Activated naive CD4-positive, alpha-beta T cell treated with Interleukin-2 at 50 U/mL for 16 hours (primary cell): ENCODE data around the gene SLX4IP.
A peak's percentile ranks its signal among the peaks of the same experiment; 100 is the strongest.
"Not testable (repeated sequence)": the region's sequence is repeated elsewhere in the genome, so short reads cannot be mapped to it uniquely, and the experiment has no call there.

Experiments
- DNase-seq: peaks from one replicate; pipeline ENCODE4 v3.0.0-alpha.2; 2020

SLX4IP gene

DNA sequence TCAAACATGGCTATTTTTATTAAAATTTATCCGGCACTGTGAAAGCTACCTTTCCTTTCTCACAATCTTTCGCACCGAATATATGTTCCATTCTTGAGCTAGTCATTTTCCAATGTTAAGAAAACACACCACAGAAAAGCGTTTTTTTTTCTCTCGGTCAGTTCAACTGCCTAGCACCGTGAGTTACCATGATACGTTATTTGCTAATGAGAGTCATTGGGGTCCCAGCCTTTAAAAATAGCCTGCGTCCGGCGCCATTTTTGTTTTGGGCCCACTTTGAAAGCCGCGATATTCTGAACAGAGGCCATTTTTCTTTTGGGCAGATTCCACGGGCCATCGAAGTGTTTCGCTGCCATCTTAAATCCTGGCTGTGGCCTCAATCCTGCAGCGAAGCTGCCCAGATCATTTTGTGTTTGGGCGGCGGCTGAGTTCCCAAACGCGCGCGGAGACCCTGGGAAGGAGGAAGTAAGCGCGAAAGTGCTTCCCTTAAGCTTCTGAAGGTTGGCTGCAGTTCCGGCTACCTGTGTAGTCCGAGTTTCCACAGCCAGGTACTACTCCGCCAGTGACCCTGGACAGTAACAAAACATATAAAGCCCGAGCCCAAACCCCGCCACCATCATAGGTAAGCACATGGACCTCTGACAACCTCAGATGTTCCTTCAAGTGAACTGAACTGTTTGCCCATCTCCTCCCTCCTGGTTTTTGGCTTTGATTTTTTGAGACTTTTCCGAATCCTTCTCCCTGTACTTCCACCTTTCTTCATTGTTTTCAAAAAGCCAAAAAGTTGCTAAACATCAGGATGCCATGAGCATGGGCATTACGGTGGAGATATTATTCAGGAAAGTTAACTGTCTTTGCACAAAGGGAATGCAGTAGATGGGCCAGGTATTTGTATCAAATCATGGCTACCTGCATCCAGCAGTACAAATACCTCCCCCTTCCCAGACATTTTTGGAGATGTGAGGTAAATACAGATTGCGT lies at the start of gene SLX4IP:
TSS of gene SLX4IP (plus strand) at position 474 of the 981 bp plus-strand sequence. CDS start 22,900 bp downstream, outside the sequence.
- peak; percentile 85 for DNase-seq

DNA sequence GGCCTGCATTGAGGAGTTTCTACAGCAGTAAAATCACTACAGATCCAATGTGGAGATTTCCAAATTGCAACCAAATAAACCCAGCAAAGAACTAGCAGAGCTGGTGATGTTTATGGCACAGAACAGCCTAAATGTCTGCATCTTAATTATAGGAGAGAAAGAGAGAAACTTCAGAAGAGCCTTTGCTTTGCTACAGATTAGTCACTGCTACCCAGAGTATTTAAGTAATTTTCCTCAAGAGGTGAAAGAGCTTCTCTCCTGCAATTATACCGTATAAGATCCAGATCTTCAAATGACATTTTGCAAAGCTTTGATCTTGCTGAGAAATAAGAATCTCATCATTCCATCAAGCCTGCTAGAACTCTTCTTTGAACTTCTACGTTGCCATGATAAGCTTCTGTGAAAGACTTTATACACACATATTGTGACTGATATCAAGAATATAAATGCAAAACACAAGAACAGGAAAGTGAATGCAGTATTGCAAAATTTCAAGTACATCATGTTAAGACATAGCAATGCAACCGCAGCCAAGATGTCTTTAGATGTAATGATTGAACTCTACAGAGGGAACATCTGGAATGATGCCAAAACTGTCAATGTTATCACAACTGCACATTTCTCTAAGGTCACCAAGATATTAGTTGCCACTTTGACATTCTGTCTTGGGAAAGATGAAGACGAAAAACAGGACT lies 49.1 kb upstream of the SLX4IP start:
- no peak for DNase-seq

DNA sequence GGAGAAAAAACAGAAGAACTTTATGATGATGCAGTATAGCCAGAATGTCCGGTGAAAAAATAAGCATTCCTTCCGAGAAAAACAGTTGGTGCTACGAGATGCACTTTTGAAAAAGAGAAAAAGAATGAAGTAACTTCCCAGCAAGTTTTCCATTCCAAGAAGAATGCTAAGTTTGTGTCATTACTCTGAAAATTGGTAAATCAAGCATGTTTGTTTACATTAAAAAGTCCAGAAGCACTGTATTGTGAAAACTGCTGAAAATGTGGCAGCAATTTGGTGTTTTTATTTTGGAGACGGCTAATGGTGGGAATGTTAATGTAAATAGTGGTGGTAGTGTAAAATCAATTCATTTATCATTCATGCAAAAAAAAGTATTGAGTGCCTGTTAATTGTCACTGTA lies 47.4 kb upstream of the SLX4IP start:
- no peak for DNase-seq

DNA sequence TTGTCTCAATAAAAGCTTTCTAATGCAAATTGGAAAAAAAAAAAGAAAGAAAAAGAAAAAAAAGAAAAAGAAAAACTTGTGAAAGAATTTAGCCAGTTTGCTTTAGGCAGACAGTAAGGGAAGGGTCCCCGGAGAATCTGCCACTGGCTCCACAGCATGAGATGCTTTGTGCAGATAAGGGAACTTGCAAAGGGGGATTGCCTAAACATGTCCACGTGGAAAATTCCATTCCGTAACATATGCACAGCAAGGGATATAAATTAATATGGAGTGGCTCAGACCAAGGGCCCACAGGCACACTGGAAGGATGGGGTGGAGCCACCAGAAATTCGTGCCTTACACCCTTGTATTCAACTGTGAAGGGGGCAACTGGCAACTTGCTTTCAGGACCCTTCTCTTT lies 46.5 kb upstream of the SLX4IP start:
- no peak for DNase-seq

DNA sequence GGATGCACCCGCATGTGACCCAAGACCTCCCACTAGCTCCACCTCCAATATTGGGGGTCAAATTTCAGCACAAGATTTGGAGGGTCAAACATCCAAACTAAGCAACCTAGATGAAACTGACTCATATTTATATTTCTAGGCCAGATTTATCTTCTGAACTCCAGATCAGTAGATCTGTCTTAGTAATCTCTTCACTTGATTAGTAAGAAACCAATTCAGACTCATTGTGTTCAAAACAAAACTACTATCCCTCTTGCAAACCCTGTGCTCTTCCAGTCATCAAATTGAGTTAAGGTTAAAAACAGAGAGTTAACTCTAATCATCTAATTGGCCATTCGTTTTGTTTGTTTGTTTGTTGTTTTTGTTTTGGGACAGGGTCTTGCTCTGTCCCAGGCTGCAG lies 44.4 kb upstream of the SLX4IP start:
- DNase-seq = no peak

DNA sequence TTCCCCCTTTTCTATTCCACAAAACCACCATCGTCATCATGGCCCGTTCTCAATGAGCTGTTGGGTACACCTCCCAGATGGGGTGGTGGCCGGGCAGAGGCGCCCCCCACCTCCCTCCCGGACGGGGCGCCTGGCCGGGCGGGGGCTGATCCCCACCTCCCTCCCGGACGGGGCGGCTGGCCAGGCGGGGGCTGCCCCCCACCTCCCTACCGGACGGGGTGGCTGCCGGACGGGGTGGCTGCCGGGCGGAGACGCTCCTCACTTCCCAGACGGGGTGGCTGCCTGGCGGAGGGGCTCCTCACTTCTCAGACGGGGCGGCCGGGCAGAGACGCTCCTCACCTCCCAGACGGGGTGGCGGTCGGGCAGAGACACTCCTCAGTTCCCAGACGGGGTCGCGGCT lies 40.4 kb upstream of the SLX4IP start:
- not testable (repeated sequence) for DNase-seq

DNA sequence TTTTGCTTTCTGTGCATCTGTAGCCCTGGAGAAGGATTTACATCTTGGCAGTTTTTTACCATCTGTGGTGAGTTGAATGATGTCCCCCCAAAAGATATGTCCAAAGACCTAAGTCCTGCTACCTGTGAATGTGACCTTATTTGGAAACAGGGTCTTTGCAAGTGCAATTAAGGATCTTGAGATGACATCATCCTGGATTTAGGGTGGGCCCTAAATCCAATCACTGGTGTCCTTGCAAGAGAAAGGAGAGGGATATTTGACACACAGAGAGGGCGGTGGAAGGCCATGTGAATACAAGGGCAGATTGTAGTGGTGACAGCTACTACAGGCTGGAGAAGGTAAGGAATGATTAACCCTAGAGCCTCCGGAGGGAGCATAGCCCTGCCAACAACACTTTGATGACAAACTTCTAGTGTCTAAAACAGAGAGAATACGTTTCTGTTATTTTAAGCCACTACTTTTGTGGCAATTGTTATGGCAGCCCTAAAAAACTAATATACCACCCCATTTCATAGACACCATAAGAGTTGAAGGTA lies 36.2 kb upstream of the SLX4IP start:
- DNase-seq = no peak

DNA sequence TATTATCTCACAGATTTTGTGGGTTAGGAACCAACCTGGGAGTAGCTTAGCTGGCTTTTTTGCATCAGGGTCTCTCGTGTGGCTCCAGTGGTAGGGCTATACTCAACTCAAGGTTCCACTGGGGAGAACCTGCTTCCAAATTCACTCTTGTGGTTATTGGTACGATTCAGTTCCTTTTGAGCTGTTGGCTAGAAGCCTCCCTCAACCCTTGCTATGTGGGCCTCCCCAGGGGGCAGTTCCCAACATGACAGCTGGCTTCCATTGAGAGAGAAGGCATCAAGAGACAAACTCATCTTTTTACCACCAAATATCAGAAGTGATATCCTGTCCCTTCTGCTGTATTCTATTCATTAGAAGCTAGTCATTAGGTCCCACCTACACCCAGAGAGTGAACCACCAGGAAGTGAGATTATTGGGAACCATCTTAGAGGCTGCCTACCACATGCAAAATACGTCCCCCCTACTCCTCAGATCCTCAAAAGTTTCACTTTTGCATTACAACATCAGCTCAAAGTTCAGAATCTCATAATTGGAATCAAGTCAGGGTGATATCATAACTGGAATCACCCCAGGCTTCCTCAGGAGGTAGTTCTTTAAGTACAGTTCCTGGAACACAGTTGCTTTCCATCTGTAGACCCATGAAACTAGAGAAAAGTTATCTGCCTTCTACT lies 32.0 kb upstream of the SLX4IP start:
- no peak for DNase-seq

DNA sequence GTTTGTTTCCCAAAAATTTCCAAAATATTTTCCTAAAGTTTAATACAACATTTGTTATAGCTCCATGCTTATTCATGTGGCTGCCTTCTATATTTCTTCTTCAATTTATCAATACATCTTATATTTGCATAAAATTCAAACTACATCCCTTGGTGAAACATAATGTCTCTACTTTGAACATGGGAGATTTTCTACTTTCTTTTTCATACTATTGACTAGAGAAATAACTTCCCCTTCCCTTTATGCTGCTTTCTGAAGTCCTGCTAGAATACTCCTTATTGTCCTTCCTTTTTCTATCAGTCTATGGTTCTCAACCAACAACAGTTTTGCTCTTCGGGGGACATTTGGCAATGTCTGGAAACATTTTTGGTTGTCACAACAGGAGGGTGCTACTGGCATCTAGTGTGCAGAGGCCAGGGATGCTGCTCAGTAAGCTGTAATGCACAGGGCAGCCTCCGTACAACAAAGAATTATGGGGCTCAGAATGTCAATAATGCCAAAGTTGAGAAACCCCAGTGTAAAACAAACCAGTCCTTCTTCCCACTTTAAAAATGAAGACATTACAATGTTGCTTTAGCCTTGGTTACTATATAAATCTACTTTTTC lies 31.0 kb upstream of the SLX4IP start:
- no peak for DNase-seq

DNA sequence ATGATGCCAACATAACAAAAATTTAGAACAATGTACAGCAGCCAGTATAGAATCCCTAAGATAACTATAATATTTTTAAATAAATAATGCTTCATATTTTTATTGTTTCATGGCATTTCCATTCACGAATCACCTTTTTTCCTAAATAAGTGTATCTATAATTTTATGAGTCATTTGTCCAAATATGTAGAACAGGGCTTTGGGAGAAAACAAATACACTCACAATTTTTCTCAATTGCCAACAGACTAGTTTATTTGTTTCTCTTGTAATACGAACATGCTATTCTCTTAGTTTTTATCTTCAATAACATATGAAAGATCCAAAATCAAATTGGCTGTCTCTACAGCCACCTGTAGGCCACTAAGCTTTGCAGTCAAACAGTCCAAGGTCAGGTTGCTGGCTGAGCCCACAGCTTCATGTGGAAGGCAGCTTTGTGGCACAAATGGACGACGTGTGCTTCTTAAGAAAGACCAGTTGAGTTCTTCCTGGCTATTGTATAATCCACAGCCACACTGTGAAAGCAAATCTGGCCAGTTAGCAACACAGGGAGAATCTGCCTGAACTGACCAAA lies 30.1 kb upstream of the SLX4IP start:
- DNase-seq = no peak

DNA sequence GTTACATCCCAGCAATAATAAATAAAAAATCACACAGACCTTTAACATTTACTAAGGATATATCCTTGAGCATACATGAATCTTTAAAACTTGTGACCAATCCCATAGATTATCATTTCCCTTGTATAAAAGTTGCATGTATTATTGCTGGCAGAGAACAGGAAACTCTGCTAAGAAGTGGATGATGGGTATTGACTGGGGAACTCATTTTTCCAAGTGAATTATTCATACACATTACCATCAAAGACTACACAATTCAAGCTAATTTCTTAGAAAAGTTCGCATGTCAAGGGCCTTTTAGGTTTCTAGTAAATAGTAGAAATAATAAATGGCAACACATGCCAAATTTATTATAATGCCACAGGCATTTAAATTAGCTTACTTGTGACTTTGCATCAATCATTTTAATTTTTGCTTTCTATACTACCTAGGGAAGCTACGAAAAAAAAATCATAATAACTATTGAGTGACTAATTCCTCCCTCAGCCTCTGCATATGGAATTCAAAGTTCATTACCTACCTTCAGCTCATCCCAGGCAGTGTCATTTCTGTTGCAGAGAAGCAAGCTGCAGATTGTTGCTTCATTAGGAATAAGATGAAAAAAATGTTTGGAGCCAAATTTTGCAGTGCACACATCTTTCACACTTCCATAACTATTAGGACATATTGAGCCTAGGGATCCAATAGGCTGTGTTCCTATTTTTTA lies 26.8 kb upstream of the SLX4IP start:
- no peak for DNase-seq

DNA sequence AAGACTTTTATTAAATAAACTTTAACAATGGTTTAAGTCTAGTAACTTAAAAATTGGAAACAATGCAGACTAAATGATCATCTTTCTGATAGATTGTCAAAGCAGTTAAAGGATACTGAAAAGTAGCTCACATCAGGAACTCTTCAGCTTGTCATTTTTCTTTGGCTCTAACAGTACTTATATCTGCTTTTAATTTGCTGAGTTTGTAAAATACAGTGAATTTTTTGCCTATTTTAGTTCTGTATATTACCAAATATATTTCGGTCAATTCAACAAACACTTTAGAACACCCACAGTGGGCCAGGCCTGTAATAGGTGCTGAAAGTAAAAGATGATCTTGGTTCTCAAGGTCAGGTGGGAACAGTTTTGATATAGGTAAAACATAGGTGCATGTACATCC lies 23.4 kb upstream of the SLX4IP start:
- DNase-seq = no peak

DNA sequence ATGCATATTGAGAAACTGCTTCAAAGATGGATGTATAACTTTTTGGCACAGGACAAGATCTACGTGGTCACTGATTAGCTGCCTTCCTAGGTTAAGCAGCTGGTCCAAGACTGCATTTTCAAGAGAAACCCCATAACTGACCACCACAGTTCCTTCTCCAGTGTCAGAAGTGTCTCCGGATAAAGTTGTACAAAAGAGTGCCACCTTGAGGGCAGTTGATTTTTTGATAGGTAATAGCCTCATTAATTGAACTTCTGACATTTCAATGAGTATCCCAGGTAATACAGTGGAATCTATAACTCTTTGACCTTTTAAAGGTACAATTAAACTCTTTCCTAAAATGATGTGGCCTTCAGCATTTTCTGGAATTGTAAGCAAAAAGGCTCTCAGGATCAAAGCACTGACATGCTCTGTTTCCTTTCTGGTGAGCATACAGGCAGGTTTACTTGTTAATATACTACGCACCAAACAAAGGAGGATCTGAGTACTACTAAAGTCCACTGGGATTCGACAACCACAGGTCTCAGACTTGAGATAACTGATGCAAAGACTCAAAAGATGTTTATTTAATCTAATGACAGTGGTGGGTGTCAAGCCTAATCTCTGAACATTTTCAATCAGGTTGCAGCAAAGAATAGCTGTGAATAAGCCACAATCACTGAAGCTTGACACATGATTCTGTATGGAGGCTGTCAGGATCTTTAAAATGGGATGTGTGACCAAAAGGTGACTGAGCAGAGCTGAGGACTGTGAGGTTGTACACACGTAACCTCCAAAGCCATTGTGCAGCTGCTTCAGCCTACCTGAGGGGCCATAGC lies 22.3 kb upstream of the SLX4IP start:
- DNase-seq = no peak

DNA sequence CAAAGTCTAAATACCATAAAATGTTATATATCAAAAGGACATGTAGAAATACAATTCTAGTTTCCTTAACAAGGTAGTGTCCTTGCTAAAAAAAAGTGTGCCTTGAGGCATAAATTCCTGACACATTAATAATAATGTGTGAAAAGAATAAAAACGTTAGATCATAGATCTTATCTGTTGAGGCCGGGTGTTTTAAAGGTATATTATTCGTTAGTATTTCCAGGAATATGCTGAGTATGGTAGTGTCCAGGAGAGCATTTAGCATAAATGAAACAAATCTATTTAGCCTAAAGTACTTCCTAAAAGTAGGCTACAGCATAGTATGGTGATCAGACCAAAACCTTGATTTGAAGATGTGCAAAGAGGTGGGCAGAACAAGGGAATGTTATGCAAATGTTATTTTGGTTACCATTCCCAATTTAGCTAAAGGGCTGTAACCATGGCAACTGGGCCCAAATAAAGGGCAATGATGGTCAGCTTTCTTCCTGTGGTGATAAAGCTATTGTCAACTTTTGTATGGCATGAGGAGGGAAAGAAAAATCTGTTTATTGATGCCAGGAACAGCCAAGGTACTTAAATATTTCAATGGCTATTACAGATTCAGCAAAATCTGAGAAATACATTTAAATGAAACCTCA lies 20.0 kb upstream of the SLX4IP start:
- no peak for DNase-seq

DNA sequence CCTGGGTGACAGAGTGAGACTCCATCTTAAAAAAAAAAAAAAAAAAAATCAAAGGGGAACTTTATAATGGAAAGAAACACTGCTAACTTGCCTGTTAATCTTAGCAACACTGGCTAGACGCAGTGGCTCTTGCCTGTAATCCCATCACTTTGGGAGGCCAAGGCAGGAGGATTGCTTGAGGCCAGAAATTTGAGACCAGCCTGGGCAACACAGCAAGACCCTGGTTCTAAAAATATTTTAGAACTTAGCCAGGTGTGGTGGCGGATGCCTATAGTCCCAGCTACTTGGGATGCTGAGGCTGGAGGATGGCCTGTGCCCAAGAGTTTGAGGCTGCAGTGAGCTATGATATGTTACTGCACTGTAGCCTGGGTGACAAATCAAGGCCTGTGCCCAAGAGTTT lies 17.9 kb upstream of the SLX4IP start:
- DNase-seq = not testable (repeated sequence)

DNA sequence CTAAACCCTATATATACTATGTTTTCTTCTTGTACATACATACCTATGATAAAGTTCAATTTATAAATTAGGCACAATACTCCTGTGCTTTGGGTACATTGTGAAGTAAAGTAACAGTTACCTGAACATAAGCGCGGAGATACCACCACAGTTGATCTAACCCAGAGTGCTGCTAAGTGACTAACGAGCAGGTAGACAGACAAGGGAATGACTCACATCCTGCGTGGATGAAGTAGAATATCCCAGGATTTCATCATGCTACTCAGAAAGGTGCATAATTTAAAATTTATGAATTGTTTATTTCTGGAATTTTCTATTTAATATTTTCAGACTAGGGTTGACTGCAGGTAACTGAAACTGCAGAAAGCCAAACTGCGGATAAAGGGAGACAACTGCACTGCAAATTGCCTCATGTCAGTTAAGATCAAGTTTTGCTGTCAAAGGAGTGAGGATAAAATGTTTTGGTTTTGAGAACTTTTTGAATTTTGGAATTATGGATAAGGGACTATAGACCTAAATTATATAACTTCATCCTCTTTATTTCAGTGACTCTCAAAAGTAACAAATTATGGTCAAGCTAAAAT lies 15.5 kb upstream of the SLX4IP start:
- DNase-seq = no peak

DNA sequence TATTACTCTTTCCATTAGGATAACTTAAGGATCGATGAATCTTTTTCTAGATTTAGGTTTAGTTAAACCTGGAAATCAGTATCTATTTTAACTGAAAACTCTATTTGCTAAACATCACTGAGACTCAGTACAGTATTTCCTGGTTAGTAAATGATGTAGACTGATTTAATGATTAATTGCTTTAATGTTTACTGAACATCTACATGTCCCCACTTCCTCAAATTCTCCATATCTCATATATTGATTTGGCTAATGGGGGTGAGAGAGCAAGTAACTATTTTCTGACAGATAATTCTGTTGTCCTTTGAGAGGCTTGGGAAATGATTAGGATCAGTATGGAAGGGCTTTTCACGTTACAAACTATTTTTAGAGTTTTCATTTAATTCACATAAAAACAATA lies 11.4 kb upstream of the SLX4IP start:
- no peak for DNase-seq

DNA sequence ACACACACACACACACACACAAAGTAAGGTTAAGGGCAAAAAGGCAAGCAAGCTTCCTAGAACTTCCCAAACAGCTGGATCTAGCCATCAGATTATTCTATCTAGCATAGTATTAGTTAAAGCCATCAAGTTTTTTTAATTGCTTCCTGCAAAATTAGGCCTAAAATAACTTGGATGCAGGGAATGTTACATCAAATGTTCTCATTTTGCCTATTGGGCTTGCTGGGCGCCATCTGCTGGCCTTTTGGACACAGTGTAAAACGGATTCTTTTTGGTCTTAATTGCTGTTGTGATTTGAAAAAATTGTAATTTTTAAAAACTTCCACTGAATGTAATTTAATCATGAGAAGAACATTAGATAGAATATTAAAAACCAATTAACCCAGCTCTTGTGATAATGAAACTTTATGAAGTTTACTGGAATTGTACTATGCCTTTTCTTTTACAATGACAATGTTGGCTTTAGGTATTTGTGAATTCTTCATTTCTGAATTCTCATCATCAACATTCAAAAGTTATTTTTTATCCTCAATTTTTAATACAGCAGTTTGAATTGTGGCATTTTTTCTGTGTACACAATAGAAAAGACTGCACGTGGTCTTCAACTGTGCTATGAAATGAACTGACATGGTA lies 7.9 kb upstream of the SLX4IP start:
- peak; percentile 48 for DNase-seq

DNA sequence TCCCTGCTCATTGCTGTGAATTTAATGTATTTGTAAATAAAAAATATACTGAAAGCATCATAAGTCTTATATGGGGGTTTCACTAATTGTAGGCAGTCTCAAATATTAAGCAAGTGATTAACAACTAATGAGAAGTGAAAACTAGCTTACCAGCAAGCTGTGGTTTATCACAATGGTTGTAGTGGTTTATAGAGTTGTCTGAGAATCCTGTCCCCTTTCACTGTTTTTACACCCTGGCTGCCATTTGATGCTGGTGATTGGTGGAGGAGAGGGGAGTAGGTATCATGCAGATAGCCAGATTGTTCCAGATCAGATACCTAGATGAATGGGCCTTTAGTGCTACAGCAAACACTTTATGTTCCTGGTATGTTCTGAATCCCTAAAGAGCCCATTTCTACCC lies 7.1 kb upstream of the SLX4IP start:
- no peak for DNase-seq
